Activated gamma-delta T cell (primary cell): ENCODE data around the gene APC2.

ENCODE experiments used
- DNase-seq: peaks from one replicate; lab custom pipeline; 2025; lab: John Stamatoyannopoulos, UW

The APC2 gene

GRCh38 chr19:1447944-1448343, 2.0 kb upstream of the APC2 start:
- DNase-seq, result no peak

GRCh38 chr19:1450735-1451731, 1.1 kb downstream of the APC2 start:
- DNase-seq, result no peak

- DNase-seq, result no peak
Observed at GRCh38 chr19:1451916-1452801, 2.2 kb downstream of the APC2 start.

- no peak for DNase-seq
Observed at GRCh38 chr19:1452802-1453524, 3.0 kb downstream of the APC2 start.

GRCh38 chr19:1453525-1454364, 3.8 kb downstream of the APC2 start:
- DNase-seq, result no peak

- DNase-seq, result no peak
Observed at GRCh38 chr19:1455002-1455335, 5.0 kb downstream of the APC2 start.

GRCh38 chr19:1455336-1456120, 5.6 kb downstream of the APC2 start:
- DNase-seq, result no peak

- no peak for DNase-seq
Observed at GRCh38 chr19:1456121-1456900, 6.4 kb downstream of the APC2 start.

- DNase-seq, result no peak
Observed at GRCh38 chr19:1457031-1457739, 7.3 kb downstream of the APC2 start.

GRCh38 chr19:1457892-1458291, 8.0 kb downstream of the APC2 start:
- DNase-seq, result no peak

- no peak for DNase-seq
Observed at GRCh38 chr19:1459479-1459878, 9.6 kb downstream of the APC2 start.

GRCh38 chr19:1460033-1460995, 10.4 kb downstream of the APC2 start:
- no peak for DNase-seq

- DNase-seq, result no peak
Observed at GRCh38 chr19:1461862-1462261, 11.9 kb downstream of the APC2 start.

GRCh38 chr19:1465191-1466016, 15.5 kb downstream of the APC2 start:
- no peak for DNase-seq

- no peak for DNase-seq
Observed at GRCh38 chr19:1466018-1466460, 16.1 kb downstream of the APC2 start.

GRCh38 chr19:1466461-1467214, 16.7 kb downstream of the APC2 start:
- DNase-seq, result no peak
